22Rv1 (cell line): ENCODE measurements around the gene CMC2.
A peak's percentile ranks its signal among the peaks of the same experiment; 100 is the strongest.

Experiments
- H3K27ac ChIP-seq: fragments of 450-650 bp; 2 replicates; pipeline ENCODE4 v1.5.1; 2017
- CTCF ChIP-seq: fragments of 450-650 bp; IDR thresholded peaks from 2 replicates; pipeline ENCODE4 v1.5.1; 2017; ENCODE audit warnings: mild to moderate bottlenecking
- ZFX ChIP-seq: fragments of 450-650 bp; IDR thresholded peaks from 2 replicates; pipeline ENCODE4 v1.6.1; 2017; ENCODE audit warnings: antibody characterized with exemption, borderline replicate concordance

CMC2 gene

DNA sequence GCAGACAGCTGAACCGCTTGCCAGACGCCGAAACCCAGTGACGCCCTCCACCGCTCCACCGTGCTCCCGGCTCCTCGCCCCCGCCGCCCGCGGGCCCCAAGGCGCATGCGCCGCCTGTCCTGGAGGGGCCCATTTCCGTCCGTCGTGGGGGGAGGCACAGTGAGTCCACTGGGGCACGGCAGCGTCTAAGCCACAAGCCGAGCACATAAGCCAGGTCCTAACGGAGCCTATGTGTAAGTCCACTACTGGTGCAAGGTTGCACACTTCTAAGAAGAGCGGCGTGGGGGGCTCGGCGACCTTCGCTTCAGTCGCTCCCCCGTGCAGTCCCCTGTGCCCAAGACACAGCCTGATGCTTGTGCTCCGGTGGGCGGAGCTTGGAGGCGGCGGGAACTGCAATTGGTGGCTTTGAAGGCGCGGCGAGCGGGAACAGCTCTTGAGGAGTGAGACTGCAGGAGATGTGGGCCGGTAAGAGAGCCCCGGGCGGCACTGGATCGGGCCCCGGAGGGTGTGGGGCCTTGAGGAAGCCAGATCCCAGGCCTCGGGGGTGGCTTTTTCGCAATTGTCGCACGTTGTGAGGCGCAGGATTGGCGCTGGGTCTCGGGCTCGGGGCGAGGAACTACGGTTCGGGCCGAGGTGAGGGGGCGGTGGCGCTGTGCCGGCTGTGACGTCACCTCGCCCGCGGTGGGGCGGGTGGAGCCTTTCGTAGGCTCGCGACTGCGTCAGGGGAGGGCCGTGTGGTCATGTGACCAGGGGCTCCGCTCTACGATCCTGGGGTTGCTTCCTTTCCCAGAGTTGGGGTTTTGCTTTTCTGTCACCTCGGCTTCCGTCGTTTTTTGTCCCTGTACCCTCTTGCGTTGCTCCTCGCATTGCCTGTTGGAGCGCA, at the start of gene CMC2, which contains the start of gene CENPN:
TSS of gene CMC2 (minus strand) at position 73 of the 883 bp plus-strand sequence. CDS start 9,491 bp downstream, outside the sequence.
TSS of gene CENPN (plus strand) at position 402 of the 883 bp plus-strand sequence. CDS start 4,726 bp downstream, outside the sequence.
- H3K27ac ChIP-seq = peak within 1 kb of the TSS; percentile 94
- TF ChIP-seq CTCF (no peak), ZFX (no peak)

GRCh38 chr16:81053761-81054160, 47.1 kb upstream of the CMC2 start:
- H3K27ac ChIP-seq = no peak overlapping the region
- TF ChIP-seq CTCF (no peak), ZFX (no peak)

DNA sequence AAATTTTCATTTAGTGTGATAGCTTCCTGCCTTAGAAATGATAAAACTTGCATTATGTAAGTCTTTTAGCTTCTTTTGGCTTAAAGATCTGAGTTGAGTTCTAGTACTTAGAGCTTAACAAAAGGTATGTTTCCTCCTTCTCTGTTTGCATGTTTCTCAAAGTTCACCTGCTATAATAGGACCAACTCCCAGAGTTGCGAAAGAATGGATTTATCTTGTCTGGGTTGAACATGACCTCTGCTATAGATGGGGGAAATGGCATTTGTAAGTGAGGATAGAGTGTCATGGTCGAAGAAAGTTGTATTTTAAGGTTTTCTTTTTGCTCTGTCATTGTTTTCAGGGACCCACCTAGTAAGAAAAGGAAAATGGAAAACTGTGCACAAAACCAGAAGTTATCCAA, 36.1 kb upstream of the CMC2 start:
- no peak for TF ChIP-seq ZFX

DNA sequence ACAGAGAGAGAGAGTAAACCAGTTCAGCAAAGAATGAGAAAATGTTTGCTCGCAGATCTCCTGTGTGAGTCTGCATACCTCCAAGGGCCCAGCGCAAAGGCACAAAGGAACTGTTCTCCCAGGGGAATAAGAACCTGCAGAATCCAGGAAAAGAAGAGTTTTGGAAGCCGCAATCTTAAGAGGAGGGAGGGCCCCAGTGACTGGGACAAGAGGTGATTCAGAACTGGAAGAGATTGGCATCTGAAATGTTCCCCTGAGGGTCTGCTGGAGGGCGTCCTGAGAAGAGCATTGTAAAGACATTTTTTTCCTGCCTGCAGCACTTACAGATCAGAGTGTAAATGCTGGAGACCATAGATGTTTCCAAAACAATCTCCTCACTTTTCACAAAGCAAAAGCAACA, 35.0 kb upstream of the CMC2 start:
- H3K27ac ChIP-seq = no peak overlapping the region
- TF ChIP-seq ZFX = no peak
- no peak for TF ChIP-seq CTCF

More for the DNA sequence above, 36.1 kb upstream of the CMC2 start:
- no peak overlapping the region for H3K27ac ChIP-seq

- TF ChIP-seq CTCF (no peak), ZFX (no peak)
Measured at GRCh38 chr16:81040842-81041241, 34.2 kb upstream of the CMC2 start.

DNA sequence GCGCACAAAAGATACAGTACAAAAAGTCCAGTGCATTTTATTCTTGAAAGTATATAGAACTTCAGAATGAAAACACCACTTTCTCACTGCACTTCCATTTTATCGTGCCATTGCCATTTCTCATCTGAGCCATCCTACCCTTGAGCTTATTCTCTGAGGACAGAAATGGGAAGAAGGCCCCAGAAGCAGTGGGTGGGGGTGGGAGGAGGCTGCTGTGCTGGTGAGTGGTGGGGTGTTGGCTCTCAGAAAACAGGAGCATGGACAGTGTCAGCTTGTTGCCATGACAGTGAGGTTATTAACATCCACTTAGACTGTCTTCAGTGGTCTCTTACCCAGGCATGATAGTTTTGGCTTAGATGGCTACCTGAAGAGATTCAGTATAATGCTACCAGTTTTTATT, 33.4 kb upstream of the CMC2 start:
- TF ChIP-seq ZFX (no peak), CTCF (no peak)
- H3K27ac ChIP-seq = no peak overlapping the region

More at GRCh38 chr16:81040842-81041241, 34.2 kb upstream of the CMC2 start:
- no peak overlapping the region for H3K27ac ChIP-seq

GRCh38 chr16:81036751-81037350, 30.2 kb upstream of the CMC2 start:
- TF ChIP-seq CTCF = no peak
- H3K27ac ChIP-seq = peak overlapping the region; percentile 71; the same call in 1 of the 2 replicates
